K562 (cell line): ENCODE results near the gene ABCF2. TPM values are rescaled to one million over a fixed set of nuclear protein-coding genes. Genes with fewer than 3 reads are reported as not detected.
A peak's percentile ranks its signal among the peaks of the same experiment; 100 is the strongest.

ENCODE experiments used
- ATAC-seq: fragments of 200-7000 bp; cut with Tn5 transposase; 3 replicates; pipeline ENCODE4 v1.9.1; 2020; ENCODE audit warnings: moderate library complexity
- BruUV-seq: library from RNA; stranded (reverse); fragments of 400-500 nt; replicated peaks from 2 replicates; lab custom pipeline; 2021; lab: Mats Ljungman, UMichigan
- CTCF ChIA-PET: fragments of 300-600 bp; formaldehyde crosslinking; extraction: SDS; loops from one replicate; lab custom pipeline; 2021; ENCODE audit warnings: low intra/inter-chr PET ratio; lab: Yijun Ruan, JAX
- POLR2A ChIA-PET: fragments of 300-600, 350-650 bp; sonication (Branson Sonifier 250); formaldehyde crosslinking; extraction: SDS; loops from one replicate; lab custom pipeline; 2021; ENCODE audit warnings: antibody characterized with exemption, inconsistent platforms; lab: Yijun Ruan, JAX
- DNase-seq, 4 experiments: peaks; one replicate each; pipeline versions ENCODE4 v3.0.0 to v3.0.0-alpha.2; 2011 to 2018; ENCODE audit warnings: low spot score in 3 of 4, mixed read lengths in 3 of 4; ENCODE audit errors: extremely low read depth in 1 of 4
- FAIRE-seq: peaks from 2 replicates; lab custom pipeline; 2011; peaks lifted over from hg19 to GRCh38; lab: Jason Lieb, UNC
- H2AFZ ChIP-seq: 2 replicates; pipeline ENCODE4 v1.6.0; 2011; ENCODE audit warnings: low read depth, low read length, control low read depth, inconsistent platforms
- H3K27ac ChIP-seq: fragments of 200-600 bp; 3 replicates; pipeline ENCODE4 v1.8.0; 2011; ENCODE audit warnings: low read depth, mild to moderate bottlenecking, control low read depth, inconsistent platforms, low read length, moderate library complexity, mixed read lengths; ENCODE audit errors: extremely low read depth
- H3K27me3 ChIP-seq, 2 experiments: fragments of 300-600 bp in 1 of 2; 2 replicates in 1 of 2; 3 replicates in 1 of 2; pipeline versions ENCODE4 v1.6.0 to v1.8.0; 2011; ENCODE audit warnings: inconsistent platforms in 2 of 2, low read length in 2 of 2, mild to moderate bottlenecking in 1 of 2, mixed read lengths in 1 of 2, moderate library complexity in 1 of 2; ENCODE audit not compliant: control insufficient read depth in 2 of 2, insufficient read depth in 2 of 2
- H3K36me3 ChIP-seq: fragments of 300-600 bp; 3 replicates; pipeline ENCODE4 v1.8.0; 2011; ENCODE audit warnings: mild to moderate bottlenecking, low read length, inconsistent platforms; ENCODE audit not compliant: control insufficient read depth, insufficient read depth
- H3K4me1 ChIP-seq, 2 experiments: fragments of 200-600 bp in 1 of 2; replicated peaks in 1 of 2; 2 replicates in 1 of 2; 3 replicates in 1 of 2; pipeline versions ENCODE4 v1.5.1 to v1.8.0; 2011; ENCODE audit warnings: inconsistent platforms in 2 of 2, low read length in 2 of 2, mild to moderate bottlenecking in 1 of 2, mixed read lengths in 1 of 2, moderate library complexity in 1 of 2; ENCODE audit not compliant: control insufficient read depth in 2 of 2, insufficient read depth in 2 of 2
- H3K4me2 ChIP-seq: 2 replicates; pipeline ENCODE4 v1.6.1; 2011; ENCODE audit warnings: low read length, control low read depth, inconsistent platforms, mixed read lengths; ENCODE audit not compliant: insufficient read depth
- H3K4me3 ChIP-seq: fragments of 200-600 bp; sonication (generic), shearing (Covaris generic); 2 replicates; pipeline ENCODE4 v1.5.1; 2016; ENCODE audit warnings: control low read depth, inconsistent platforms
- H3K79me2 ChIP-seq: fragments of 200-600 bp; 3 replicates; pipeline ENCODE4 v1.8.0; 2011; ENCODE audit warnings: low read length, inconsistent platforms; ENCODE audit not compliant: control insufficient read depth, insufficient read depth
- H3K9ac ChIP-seq, 2 experiments: 2 replicates each; pipeline versions ENCODE4 v1.6.0 to v1.6.1; 2011; ENCODE audit warnings: low read depth in 2 of 2, low read length in 2 of 2, control low read depth in 1 of 2, inconsistent platforms in 1 of 2, mild to moderate bottlenecking in 1 of 2, mixed read lengths in 1 of 2; ENCODE audit not compliant: insufficient read depth in 1 of 2
- H3K9me1 ChIP-seq: one replicate; pipeline ENCODE4 v1.6.0; 2011; ENCODE audit warnings: inconsistent platforms, mild to moderate bottlenecking, low read length, moderate library complexity; ENCODE audit not compliant: control insufficient read depth, insufficient read depth
- H3K9me3 ChIP-seq: replicated peaks from 2 replicates; pipeline ENCODE4 v1.5.1; 2011; ENCODE audit warnings: low read depth, low read length, inconsistent platforms; ENCODE audit not compliant: control insufficient read depth, insufficient read depth
- H4K20me1 ChIP-seq: replicated peaks from 2 replicates; pipeline ENCODE4 v1.6.1; 2011; ENCODE audit warnings: low read length, inconsistent platforms, mixed read lengths; ENCODE audit not compliant: control insufficient read depth, insufficient read depth
- HLTF ChIP-seq: fragments of 450-650 bp; IDR thresholded peaks from 2 replicates; pipeline ENCODE4 v1.6.1; 2016
- HNRNPLL ChIP-seq: fragments of 200-400 bp; formaldehyde crosslinking; IDR thresholded peaks from 2 replicates; pipeline ENCODE4 v1.6.1; 2017; ENCODE audit warnings: low read length, low read depth, mild to moderate bottlenecking; ENCODE audit not compliant: poor library complexity, severe bottlenecking
- UBTF ChIP-seq, 2 experiments: IDR thresholded peaks; 2 replicates each; pipeline ENCODE4 v1.6.1; 2012; ENCODE audit warnings: improper control_type of control experiment in 2 of 2, low read depth in 2 of 2, low read length in 2 of 2, borderline replicate concordance in 1 of 2
- WGBS: fragments of 100-300 bp; shearing (Covaris generic); methylation state at CpG from one replicate; pipeline ENCODE4 v1.1.6; 2016; ENCODE audit warnings: low coverage, mixed read lengths; ENCODE audit not compliant: insufficient coverage; ENCODE audit errors: missing lambda C conversion rate; 5-methylcytosine and 5-hydroxymethylcytosine counted together
- in situ Hi-C: fragments of 300-500 bp; cut with MboI; formaldehyde crosslinking; loops from 4 replicates; pipeline ENCODE4 v1.15.0; 2018; ENCODE audit warnings: inconsistent platforms, mixed read lengths
- intact Hi-C: fragments of 100-400 bp; cut with micrococcal nuclease; formaldehyde crosslinking; loops from 2 replicates; pipeline ENCODE4 v1.14.2; 2022
- polyA plus RNA-seq, 8 experiments: library from polyadenylated mRNA; depleted of rRNA in 4 of 8; stranded (reverse) in 5 of 8; unstranded in 3 of 8; fragments of >200 nt; fragmentation: Nextera tagmentation in 2 of 8; fragmentation: Illumina TruSeq in 1 of 8; extraction: Ambion mirVana in 2 of 8; extraction: Trizol in 1 of 8; gene quantifications; 2 replicates each; pipeline versions ENCODE4 v1.2.1 to v1.2.3, GENCODE V29; 2011 to 2014; ENCODE audit warnings: inconsistent platforms in 1 of 8, missing spikeins in 1 of 8
- total RNA-seq, 7 experiments: library from RNA; depleted of rRNA in 6 of 7; stranded (reverse); fragments of >200 nt in 6 of 7; fragmentation: Illumina TruSeq in 2 of 7; extraction: Trizol in 2 of 7; gene quantifications; 2 replicates each; pipeline versions ENCODE4 v1.2.1 to v1.2.3, GENCODE V29; 2011 to 2021; ENCODE audit warnings: low replicate concordance in 1 of 7

Gene ABCF2
- total and polyA plus RNA-seq, 9 of the 15 experiments (the other 6 are each of a cell fraction or from before 2014, with no cell fraction given): 62.1 to 224 (median 113) TPM

- H3K27ac ChIP-seq: no peak overlapping the region
- no peak for TF ChIP-seq HNRNPLL
- CTCF ChIA-PET: no interaction called here
- no peaks in the 10 kb centered on the region for H3K9me1 ChIP-seq
- BruUV-seq: no TSS peak
- no peak for ATAC-seq
- H3K27me3 ChIP-seq: peaks cover 34 to 84% of the 10 kb centered on the region in 2 experiments
- no peak for DNase-seq
- no peaks in the 10 kb centered on the region for H3K36me3 ChIP-seq
- H4K20me1 ChIP-seq: no peaks in the 10 kb centered on the region
- H2AFZ ChIP-seq: no peak overlapping the region
- H3K9me3 ChIP-seq: no peaks in the 10 kb centered on the region; the same call in 1 of the 2 replicates
- in situ Hi-C loops (no loop called here), intact Hi-C loops (no loop called here)
- WGBS: 3% methylated on average over 10 of the region's 10 CpGs
- no peak overlapping the region for H3K4me2 ChIP-seq
- FAIRE-seq: no peak
- H3K9ac ChIP-seq: peak overlapping the region in 1 of 2 experiments; percentile 14; a peak in 2 of 4 replicates
- no peaks in the 10 kb centered on the region for H3K4me1 ChIP-seq
- POLR2A ChIA-PET: interaction anchor here (0.6 to 1.4 kb wide), 5 partner anchors 14 to 650 kb away, joined by 3 to 4 read pairs (median 3); no protein-coding TSS in a partner anchor
- no peak overlapping the region for H3K4me3 ChIP-seq
- H3K79me2 ChIP-seq: no peaks in the 10 kb centered on the region
These were observed 34.5 kb upstream of the ABCF2 start for GRCh38 chr7:151261529-151261928.

GRCh38 chr7:151260883-151261282 is 33.9 kb upstream of the ABCF2 start:
- Histone ChIP-seq H3K9ac (peak overlapping the region in 1 of 2 experiments; percentile 79; a peak in 1 of 4 replicates), H2AFZ (no peak overlapping the region), H3K36me3 (no peaks in the 10 kb centered on the region), H3K4me2 (no peak overlapping the region), H3K79me2 (no peaks in the 10 kb centered on the region), H3K9me3 (no peaks in the 10 kb centered on the region; the same call in 1 of the 2 replicates)
- in situ Hi-C loops (no loop called here), intact Hi-C loops (no loop called here)
- no peak for ATAC-seq
- BruUV-seq: no TSS peak
- no peak for TF ChIP-seq HLTF
- no peak for TF ChIP-seq UBTF (IDR thresholded peaks at IDR 0.05; ENCODE audit: borderline replicate concordance in 1 of 2, low read depth in 2 of 2, low read length in 2 of 2)
- TF ChIP-seq, all 486 proteins: peak for 0
- Histone ChIP-seq H3K9me1 (no peaks in the 10 kb centered on the region), H3K27ac (no peak overlapping the region), H4K20me1 (no peaks in the 10 kb centered on the region), H3K4me3 (no peak overlapping the region), H3K27me3 (peaks cover 36 to 88% of the 10 kb centered on the region in 2 experiments), H3K4me1 (no peaks in the 10 kb centered on the region)
- 8% methylated on average over 8 of the region's 8 CpGs for WGBS
- ChIA-PET CTCF (no interaction called here), POLR2A (interaction anchor here (0.6 to 1.4 kb wide), 6 partner anchors 13 to 649 kb away, joined by 3 to 4 read pairs (median 3); no protein-coding TSS in a partner anchor)
- DNase-seq: no peak
- FAIRE-seq: no peak
